DND-41 (cell line): ENCODE results near the gene KIF22.

Experiments
- ATAC-seq: fragments of 200-7000 bp; cut with Tn5 transposase; 3 replicates; pipeline ENCODE4 v1.9.1; 2021; ENCODE audit warnings: low read depth; ENCODE audit not compliant: insufficient read depth
- DNase-seq: peaks from one replicate; pipeline ENCODE4 v3.0.0-alpha.2; 2020
- H2AFZ ChIP-seq: 2 replicates; pipeline ENCODE4 v1.6.0; 2012; ENCODE audit warnings: low read depth, low read length
- H3K27ac ChIP-seq: 2 replicates; pipeline ENCODE4 v1.5.1; 2012; ENCODE audit warnings: low read length, inconsistent platforms
- H3K27me3 ChIP-seq: fragments of 200-600 bp; sonication (generic); 2 replicates; pipeline ENCODE4 v1.6.0; 2012; ENCODE audit warnings: low read length, mild to moderate bottlenecking, inconsistent platforms; ENCODE audit not compliant: insufficient read depth, poor library complexity
- H3K36me3 ChIP-seq: 2 replicates; pipeline ENCODE4 v1.5.1; 2012; ENCODE audit warnings: low read length, inconsistent platforms; ENCODE audit not compliant: insufficient read depth
- H3K4me1 ChIP-seq: 2 replicates; pipeline ENCODE4 v1.5.1; 2012; ENCODE audit warnings: mild to moderate bottlenecking, low read length; ENCODE audit not compliant: insufficient read depth
- H3K4me2 ChIP-seq: 2 replicates; pipeline ENCODE4 v1.6.0; 2012; ENCODE audit warnings: mild to moderate bottlenecking, moderate library complexity, low read length, inconsistent platforms; ENCODE audit not compliant: insufficient read depth
- H3K4me3 ChIP-seq, 2 experiments: fragments of 200-600 bp in 1 of 2; shearing (Covaris generic) in 1 of 2; 2 replicates each; pipeline ENCODE4 v1.5.1; 2012 to 2016; ENCODE audit warnings: inconsistent platforms in 2 of 2, low read length in 2 of 2, mild to moderate bottlenecking in 2 of 2, low read depth in 1 of 2, moderate library complexity in 1 of 2
- H3K79me2 ChIP-seq: 2 replicates; pipeline ENCODE4 v1.6.0; 2012; ENCODE audit warnings: low read length, inconsistent platforms; ENCODE audit not compliant: insufficient read depth
- H3K9ac ChIP-seq: 2 replicates; pipeline ENCODE4 v1.6.0; 2012; ENCODE audit warnings: low read depth, mild to moderate bottlenecking, inconsistent platforms, low read length, moderate library complexity
- H3K9me3 ChIP-seq: 2 replicates; pipeline ENCODE4 v1.5.1; 2012; ENCODE audit warnings: low read length, moderate library complexity, mild to moderate bottlenecking, inconsistent platforms; ENCODE audit not compliant: insufficient read depth, severe bottlenecking
- H4K20me1 ChIP-seq: 2 replicates; pipeline ENCODE4 v1.6.0; 2012; ENCODE audit warnings: low read length; ENCODE audit not compliant: insufficient read depth
- EZH2 ChIP-seq: IDR thresholded peaks from 3 replicates; pipeline ENCODE4 v1.6.1; 2012; ENCODE audit warnings: borderline replicate concordance, low read depth, mild to moderate bottlenecking, moderate library complexity, low read length, inconsistent platforms; ENCODE audit not compliant: severe bottlenecking
- TF ChIP-seq, protein P1 (sequence below): IDR thresholded peaks from 2 replicates; pipeline ENCODE4 v1.5.1; 2012; ENCODE audit warnings: borderline replicate concordance, low read length, moderate library complexity, mild to moderate bottlenecking; ENCODE audit not compliant: poor library complexity, severe bottlenecking; ENCODE audit errors: extremely low read depth

Gene KIF22

GRCh38 chr16:29845656-29846055, 55.1 kb downstream of the KIF22 start:
- no peak overlapping the region for H3K4me3 ChIP-seq
- no peak overlapping the region for H3K27ac ChIP-seq
- TF ChIP-seq, protein P1, sequence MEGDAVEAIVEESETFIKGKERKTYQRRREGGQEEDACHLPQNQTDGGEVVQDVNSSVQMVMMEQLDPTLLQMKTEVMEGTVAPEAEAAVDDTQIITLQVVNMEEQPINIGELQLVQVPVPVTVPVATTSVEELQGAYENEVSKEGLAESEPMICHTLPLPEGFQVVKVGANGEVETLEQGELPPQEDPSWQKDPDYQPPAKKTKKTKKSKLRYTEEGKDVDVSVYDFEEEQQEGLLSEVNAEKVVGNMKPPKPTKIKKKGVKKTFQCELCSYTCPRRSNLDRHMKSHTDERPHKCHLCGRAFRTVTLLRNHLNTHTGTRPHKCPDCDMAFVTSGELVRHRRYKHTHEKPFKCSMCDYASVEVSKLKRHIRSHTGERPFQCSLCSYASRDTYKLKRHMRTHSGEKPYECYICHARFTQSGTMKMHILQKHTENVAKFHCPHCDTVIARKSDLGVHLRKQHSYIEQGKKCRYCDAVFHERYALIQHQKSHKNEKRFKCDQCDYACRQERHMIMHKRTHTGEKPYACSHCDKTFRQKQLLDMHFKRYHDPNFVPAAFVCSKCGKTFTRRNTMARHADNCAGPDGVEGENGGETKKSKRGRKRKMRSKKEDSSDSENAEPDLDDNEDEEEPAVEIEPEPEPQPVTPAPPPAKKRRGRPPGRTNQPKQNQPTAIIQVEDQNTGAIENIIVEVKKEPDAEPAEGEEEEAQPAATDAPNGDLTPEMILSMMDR, result no peak
- no peaks in the 10 kb centered on the region for H3K79me2 ChIP-seq
- no peak overlapping the region for H3K9ac ChIP-seq
- H4K20me1 ChIP-seq, result no peaks in the 10 kb centered on the region
- DNase-seq (no peak), ATAC-seq (no peak)
- no peaks in the 10 kb centered on the region for H3K27me3 ChIP-seq
- H2AFZ ChIP-seq, result no peak overlapping the region
- H3K4me2 ChIP-seq, result no peak overlapping the region
- H3K9me3 ChIP-seq, result no peaks in the 10 kb centered on the region
- no peaks in the 10 kb centered on the region for H3K36me3 ChIP-seq
- H3K4me1 ChIP-seq, result peaks cover 2% of the 10 kb centered on the region; the same call in 1 of the 2 replicates

GRCh38 chr16:29848420-29849297, 58.1 kb downstream of the KIF22 start:
- no peak for TF ChIP-seq EZH2
- TF ChIP-seq, protein P1, result peak; percentile 99
- ATAC-seq (peak; percentile 97), DNase-seq (peak; percentile 82)
- no peaks in the 10 kb centered on the region for H3K27me3 ChIP-seq
- no peak overlapping the region for H3K9ac ChIP-seq
- H3K36me3 ChIP-seq, result no peaks in the 10 kb centered on the region
- no peak overlapping the region for H3K27ac ChIP-seq
- no peaks in the 10 kb centered on the region for H4K20me1 ChIP-seq
- no peak overlapping the region for H2AFZ ChIP-seq
- H3K4me2 ChIP-seq, result no peak overlapping the region
- H3K9me3 ChIP-seq, result no peaks in the 10 kb centered on the region
- H3K4me1 ChIP-seq, result peaks cover 2% of the 10 kb centered on the region; the same call in 1 of the 2 replicates
- H3K4me3 ChIP-seq, result no peak overlapping the region
- no peaks in the 10 kb centered on the region for H3K79me2 ChIP-seq

DNA sequence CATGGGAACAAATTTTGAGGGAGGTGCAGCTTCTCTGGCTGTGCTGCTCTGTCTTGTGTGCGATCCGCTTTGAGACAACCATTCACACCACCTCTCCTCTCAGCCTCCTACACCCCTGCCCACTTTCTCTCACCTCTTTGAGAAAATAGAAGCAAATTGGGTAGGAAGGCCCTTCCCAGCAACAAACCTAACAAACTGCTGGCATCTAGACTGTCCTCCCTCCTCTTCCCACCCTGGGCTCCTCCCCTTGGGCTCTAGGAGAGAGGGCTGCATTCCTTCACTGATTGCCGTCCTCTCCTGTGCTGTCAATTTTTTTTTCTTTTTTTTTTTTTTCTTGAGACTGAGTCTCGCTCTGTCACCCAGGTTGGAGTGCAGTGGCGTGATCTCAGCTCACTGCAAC, 59.0 kb downstream of the KIF22 start:
- Histone ChIP-seq H4K20me1 (no peaks in the 10 kb centered on the region), H3K9me3 (no peaks in the 10 kb centered on the region), H3K79me2 (no peaks in the 10 kb centered on the region), H2AFZ (no peak overlapping the region), H3K9ac (no peak overlapping the region), H3K36me3 (no peaks in the 10 kb centered on the region), H3K4me3 (no peak overlapping the region), H3K27ac (no peak overlapping the region), H3K4me2 (no peak overlapping the region), H3K4me1 (peaks cover 2% of the 10 kb centered on the region; the same call in 1 of the 2 replicates), H3K27me3 (no peaks in the 10 kb centered on the region)
- DNase-seq (no peak), ATAC-seq (no peak)
- no peak for TF ChIP-seq EZH2

- TF ChIP-seq, protein P1, result no peak
- TF ChIP-seq EZH2, result no peak
- Histone ChIP-seq H3K27me3 (no peaks in the 10 kb centered on the region), H3K36me3 (no peaks in the 10 kb centered on the region), H4K20me1 (no peaks in the 10 kb centered on the region), H3K4me1 (peaks cover 2% of the 10 kb centered on the region; the same call in 1 of the 2 replicates), H3K27ac (no peak overlapping the region), H2AFZ (no peak overlapping the region), H3K9ac (no peak overlapping the region), H3K9me3 (no peaks in the 10 kb centered on the region), H3K4me3 (no peak overlapping the region), H3K4me2 (no peak overlapping the region), H3K79me2 (no peaks in the 10 kb centered on the region)
- no peak for DNase-seq
- no peak for ATAC-seq
These were observed 60.4 kb downstream of the KIF22 start for GRCh38 chr16:29850998-29851397.
